Endothelial cell of umbilical vein (primary cell): ENCODE measurements around the gene IL6.

ENCODE experiments used
- CTCF ChIP-seq, 2 donors: IDR thresholded peaks; 1 replicate in 1 of 2; 2 replicates in 1 of 2; pipeline ENCODE4 v1.5.1; 2011; ENCODE audit warnings: low read length in 2 of 2, mild to moderate bottlenecking in 2 of 2, moderate library complexity in 2 of 2, control low read depth in 1 of 2, inconsistent platforms in 1 of 2, low read depth in 1 of 2; ENCODE audit not compliant: insufficient read depth in 1 of 2; ENCODE audit errors: extremely low read depth in 1 of 2
- EZH2 ChIP-seq: IDR thresholded peaks from 2 replicates; pipeline ENCODE4 v1.6.1; 2012; ENCODE audit warnings: borderline replicate concordance, low read depth, mild to moderate bottlenecking, moderate library complexity, low read length, inconsistent platforms; ENCODE audit not compliant: severe bottlenecking
- JUN ChIP-seq: IDR thresholded peaks from 2 replicates; pipeline ENCODE4 v1.6.1; 2011; ENCODE audit warnings: borderline replicate concordance, low read depth; ENCODE audit not compliant: insufficient read length, insufficient read depth
- MAX ChIP-seq: IDR thresholded peaks from 2 replicates; pipeline ENCODE4 v1.6.1; 2011; ENCODE audit not compliant: insufficient read depth, insufficient read length
- MYC ChIP-seq: IDR thresholded peaks from one replicate; pipeline ENCODE4 v1.6.1; 2011; ENCODE audit warnings: mild to moderate bottlenecking, low read depth, low read length
- POLR2A ChIP-seq: IDR thresholded peaks from 2 replicates; pipeline ENCODE4 v1.6.1; 2012; ENCODE audit warnings: low read depth, mild to moderate bottlenecking, control low read depth, low read length
- POLR2AphosphoS5 ChIP-seq: IDR thresholded peaks from 2 replicates; pipeline ENCODE4 v1.6.1; 2012; ENCODE audit warnings: low read depth, mild to moderate bottlenecking, control low read depth, low read length, moderate library complexity; ENCODE audit not compliant: insufficient read depth

- TF ChIP-seq CTCF (IDR thresholded peaks at IDR 0.05; ENCODE audit: extremely low read depth in 1 of 2, insufficient read depth in 1 of 2, low read depth in 1 of 2, low read length in 2 of 2): no peak
- TF ChIP-seq POLR2A: no peak
- TF ChIP-seq MAX: no peak
- no peak for TF ChIP-seq EZH2
- no peak for TF ChIP-seq MYC
- TF ChIP-seq POLR2AphosphoS5: no peak
- TF ChIP-seq JUN: no peak
Measured at GRCh38 chr7:22712999-22713398, 14.0 kb upstream of the IL6 start.
